ENCODE results near the gene TRAF1.

TRAF1 gene

DNA sequence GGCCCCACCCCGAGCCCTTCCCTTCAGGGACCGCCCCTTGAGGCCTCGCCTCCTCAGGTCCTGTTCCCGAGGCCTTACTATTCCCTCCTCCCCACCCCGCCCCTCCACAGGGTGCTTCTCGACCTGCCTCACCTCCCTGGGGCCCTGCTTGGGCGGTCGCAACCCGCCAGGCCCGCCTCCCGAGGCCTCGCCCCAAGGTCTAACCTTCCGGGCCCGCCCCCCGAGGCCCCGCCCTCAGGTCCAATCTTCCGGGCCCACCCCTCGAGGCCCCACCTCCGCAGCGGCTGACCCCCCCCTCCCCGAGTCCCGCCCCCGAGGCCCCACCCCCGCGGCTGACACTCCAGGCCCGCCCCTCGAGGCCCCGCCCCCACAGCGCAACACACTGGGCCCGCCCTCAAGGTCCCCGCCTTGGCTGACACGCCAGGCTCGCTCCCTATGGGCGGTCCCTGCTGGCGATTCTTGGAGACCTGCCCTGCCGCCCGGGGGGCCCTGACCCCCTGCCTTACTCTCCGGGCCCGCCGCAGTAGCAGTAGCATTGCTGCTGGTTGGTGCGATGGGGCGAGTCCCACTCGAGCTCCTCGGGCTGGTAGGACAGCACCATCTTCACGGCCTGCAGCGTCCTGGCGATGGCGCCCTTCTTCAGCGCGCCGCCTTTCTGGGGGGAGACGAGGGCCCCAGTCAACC, 57.8 kb downstream of the TRAF1 start:
- TF ChIP-seq, protein P1, sequence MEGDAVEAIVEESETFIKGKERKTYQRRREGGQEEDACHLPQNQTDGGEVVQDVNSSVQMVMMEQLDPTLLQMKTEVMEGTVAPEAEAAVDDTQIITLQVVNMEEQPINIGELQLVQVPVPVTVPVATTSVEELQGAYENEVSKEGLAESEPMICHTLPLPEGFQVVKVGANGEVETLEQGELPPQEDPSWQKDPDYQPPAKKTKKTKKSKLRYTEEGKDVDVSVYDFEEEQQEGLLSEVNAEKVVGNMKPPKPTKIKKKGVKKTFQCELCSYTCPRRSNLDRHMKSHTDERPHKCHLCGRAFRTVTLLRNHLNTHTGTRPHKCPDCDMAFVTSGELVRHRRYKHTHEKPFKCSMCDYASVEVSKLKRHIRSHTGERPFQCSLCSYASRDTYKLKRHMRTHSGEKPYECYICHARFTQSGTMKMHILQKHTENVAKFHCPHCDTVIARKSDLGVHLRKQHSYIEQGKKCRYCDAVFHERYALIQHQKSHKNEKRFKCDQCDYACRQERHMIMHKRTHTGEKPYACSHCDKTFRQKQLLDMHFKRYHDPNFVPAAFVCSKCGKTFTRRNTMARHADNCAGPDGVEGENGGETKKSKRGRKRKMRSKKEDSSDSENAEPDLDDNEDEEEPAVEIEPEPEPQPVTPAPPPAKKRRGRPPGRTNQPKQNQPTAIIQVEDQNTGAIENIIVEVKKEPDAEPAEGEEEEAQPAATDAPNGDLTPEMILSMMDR (IDR thresholded peaks at IDR 0.05; ENCODE audit: extremely low read depth, missing control alignments) = peak; percentile 61
- DNase-seq (ENCODE audit: low spot score) = peak; percentile 98

DNA sequence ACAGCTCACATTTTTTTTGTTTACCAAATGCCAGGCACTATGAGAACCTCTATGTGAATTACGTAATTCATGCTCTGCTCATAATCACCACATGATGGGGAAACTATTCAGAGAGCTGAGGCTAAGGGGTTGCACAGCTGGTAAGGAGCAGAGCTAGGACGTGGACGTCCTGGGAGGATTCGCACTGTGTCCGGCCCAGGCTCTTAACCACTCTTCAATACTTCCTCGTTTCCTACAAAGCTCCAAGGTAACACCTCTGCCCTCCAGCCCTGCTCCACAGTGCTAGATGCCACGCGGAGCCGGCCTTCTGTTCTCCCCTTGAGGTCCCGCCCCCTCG, 58.3 kb downstream of the TRAF1 start:
- no peak for DNase-seq (ENCODE audit: low spot score)
- TF ChIP-seq, protein P1 (IDR thresholded peaks at IDR 0.05; ENCODE audit: extremely low read depth, missing control alignments) = no peak

DNA sequence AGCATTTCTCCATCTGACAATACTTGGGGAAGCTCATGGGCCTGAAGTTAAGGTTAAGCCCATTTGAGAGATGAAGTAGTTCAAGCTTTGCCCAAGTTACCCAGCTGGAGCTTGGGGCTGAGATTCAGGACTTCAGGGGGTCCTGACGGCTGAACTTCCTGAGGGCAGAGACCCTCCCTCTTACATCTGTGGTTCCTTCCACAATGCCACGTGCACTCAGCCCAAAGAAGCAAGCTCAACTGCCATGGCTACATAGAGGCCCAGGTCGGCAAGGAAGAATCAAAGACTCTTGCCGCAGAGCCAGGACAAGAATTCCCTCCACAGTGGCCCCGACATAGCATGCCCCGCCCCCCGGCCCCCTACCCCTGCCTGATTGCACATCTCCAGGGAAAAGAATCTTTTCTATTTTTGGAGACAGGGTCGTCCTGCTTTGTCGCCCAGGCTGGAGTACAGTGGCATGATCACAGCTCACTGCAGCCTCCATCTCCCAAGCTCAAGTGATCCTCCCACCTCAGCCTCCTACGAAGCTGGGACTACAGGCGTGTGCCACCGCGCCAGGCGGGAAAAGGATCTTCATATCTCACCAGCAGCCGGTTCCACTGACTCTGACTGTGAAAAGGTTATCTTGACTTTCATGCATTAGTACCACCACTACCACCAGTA, 58.8 kb downstream of the TRAF1 start:
- TF ChIP-seq, protein P1 (IDR thresholded peaks at IDR 0.05; ENCODE audit: extremely low read depth, missing control alignments) = no peak
- no peak for DNase-seq (ENCODE audit: low spot score)

DNA sequence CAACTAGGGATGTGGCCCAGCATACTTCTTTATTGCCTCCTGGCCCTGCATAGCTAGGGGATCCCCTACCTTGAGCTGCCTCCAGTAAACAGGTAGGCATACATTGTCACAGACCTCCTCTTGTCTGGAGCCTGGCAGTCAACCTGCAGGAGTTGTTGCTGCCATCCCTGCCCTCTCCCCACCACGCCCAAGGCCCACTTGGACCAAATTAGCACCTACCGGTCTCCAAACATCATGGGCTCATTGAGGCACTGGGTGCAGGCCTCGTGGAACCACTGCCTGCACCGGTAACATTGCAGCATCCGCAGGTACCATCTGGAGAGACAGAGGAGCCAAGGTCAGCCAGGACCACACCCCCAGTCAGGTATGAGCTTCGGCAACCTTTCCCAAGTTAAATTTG, 59.9 kb downstream of the TRAF1 start:
- DNase-seq (ENCODE audit: low spot score) = no peak
- TF ChIP-seq, protein P1 (IDR thresholded peaks at IDR 0.05; ENCODE audit: extremely low read depth, missing control alignments) = no peak

DNA sequence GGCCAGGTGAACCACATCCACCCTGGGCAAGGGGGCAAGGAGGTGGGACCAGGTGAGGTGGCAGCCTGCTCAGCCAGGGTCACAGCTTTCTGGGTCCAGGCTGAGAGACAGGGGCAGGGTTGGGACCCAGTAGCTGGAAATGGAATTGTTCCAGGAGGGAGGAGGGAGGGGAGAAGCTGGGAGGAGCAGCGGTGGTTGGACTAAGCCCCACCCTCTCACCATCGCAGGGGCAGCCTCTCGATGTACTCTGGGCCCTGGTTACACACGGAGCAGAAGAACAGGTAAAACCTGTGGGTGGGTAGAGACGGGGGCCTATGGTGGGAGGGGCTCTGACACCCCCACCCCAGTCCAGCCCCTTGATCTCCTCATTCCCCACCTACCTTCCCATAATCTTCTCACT, 60.8 kb downstream of the TRAF1 start:
- TF ChIP-seq, protein P1 (IDR thresholded peaks at IDR 0.05; ENCODE audit: extremely low read depth, missing control alignments) = no peak
- DNase-seq (ENCODE audit: low spot score) = no peak

DNA sequence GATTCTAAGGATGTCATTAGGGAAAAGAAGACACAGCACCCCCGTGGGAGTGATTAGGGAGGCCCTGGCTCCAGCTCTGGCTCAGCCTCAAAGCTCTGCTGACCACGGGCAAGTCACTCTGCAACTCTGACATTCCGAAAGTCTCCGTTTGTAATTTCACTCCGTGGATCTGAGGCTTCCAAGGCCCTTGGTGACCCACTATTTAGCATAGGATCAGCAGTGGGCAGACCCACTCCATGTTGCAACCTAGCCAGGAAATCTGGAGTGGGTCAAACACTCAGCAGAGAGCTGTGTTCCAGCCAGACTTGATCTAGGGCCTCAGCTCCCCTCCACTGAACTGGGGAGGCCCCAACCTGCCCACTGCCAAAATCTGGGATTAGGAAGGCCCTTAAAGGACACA, 61.4 kb downstream of the TRAF1 start:
- DNase-seq (ENCODE audit: low spot score) = no peak
- TF ChIP-seq, protein P1 (IDR thresholded peaks at IDR 0.05; ENCODE audit: extremely low read depth, missing control alignments) = no peak

DNA sequence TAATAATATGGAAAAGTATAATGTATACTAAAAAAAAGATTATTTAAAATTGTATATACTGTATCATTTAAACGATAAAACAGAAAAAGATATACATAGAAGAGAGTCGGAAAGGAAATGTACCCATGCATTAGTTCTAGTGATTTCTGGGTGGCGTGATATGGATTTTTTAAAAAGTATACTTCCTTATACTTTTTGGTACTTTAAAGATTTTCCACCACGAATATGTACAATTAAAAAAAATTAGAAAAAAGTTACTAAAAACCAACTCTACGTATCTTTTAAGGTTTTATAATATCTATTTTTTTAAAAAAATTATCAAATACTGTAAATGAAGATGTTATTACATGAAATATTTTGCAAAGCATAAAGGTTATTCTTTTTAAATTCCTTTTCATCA, 61.9 kb downstream of the TRAF1 start:
- TF ChIP-seq, protein P1 (IDR thresholded peaks at IDR 0.05; ENCODE audit: extremely low read depth, missing control alignments) = no peak

More for the DNA sequence above, 61.9 kb downstream of the TRAF1 start:
- DNase-seq (ENCODE audit: low spot score) = no peak
